Duodenal mucosa (tissue), 2 donors: Measurements from ENCODE around the gene CGNL1.

Experiments
- H3K27ac ChIP-seq: one replicate; pipeline ENCODE4 v1.7.0; 2013; ENCODE audit warnings: low read depth, low read length
- H3K27me3 ChIP-seq, 2 donors: one replicate each; pipeline ENCODE4 v1.7.0; 2013; ENCODE audit warnings: low read length in 2 of 2, control low read depth in 1 of 2; ENCODE audit not compliant: insufficient read depth in 2 of 2, control insufficient read depth in 1 of 2
- H3K36me3 ChIP-seq, 2 donors: one replicate each; pipeline ENCODE4 v1.7.0; 2013; ENCODE audit warnings: low read length in 2 of 2, control low read depth in 1 of 2; ENCODE audit not compliant: insufficient read depth in 2 of 2, control insufficient read depth in 1 of 2
- H3K4me1 ChIP-seq, 2 donors: one replicate each; pipeline ENCODE4 v1.7.0; 2013; ENCODE audit warnings: low read length in 2 of 2, control low read depth in 1 of 2; ENCODE audit not compliant: insufficient read depth in 2 of 2, control insufficient read depth in 1 of 2
- H3K4me3 ChIP-seq, 2 donors: one replicate each; pipeline ENCODE4 v1.7.0; 2013; ENCODE audit warnings: low read length in 2 of 2, low read depth in 1 of 2
- H3K9ac ChIP-seq, 2 donors: one replicate each; pipeline ENCODE4 v1.7.0; 2013; ENCODE audit warnings: low read length in 2 of 2, low read depth in 1 of 2
- H3K9me3 ChIP-seq, 2 donors: one replicate each; pipeline ENCODE4 v1.7.0; 2013; ENCODE audit warnings: low read length in 2 of 2, control low read depth in 1 of 2; ENCODE audit not compliant: control insufficient read depth in 1 of 2

Gene CGNL1

DNA sequence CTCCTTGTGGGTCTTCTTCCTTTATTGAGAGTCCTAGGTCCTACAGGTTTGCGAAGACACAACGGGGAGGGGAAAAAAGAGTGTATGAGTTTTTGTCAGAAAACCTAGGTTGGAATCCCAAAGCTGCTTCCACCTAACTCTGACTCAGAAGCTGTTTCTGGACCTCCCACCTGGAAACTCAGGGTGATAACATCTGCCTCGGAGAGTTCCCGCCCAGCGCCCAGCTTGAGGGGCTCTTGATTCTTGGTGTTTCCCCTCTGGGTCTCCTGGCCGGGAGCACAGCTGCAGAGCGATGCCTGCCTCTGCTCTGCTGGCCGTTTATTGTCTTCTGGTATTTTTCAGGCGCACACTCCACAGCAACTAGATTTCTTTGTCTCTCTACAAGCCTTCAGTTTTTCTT lies 162.5 kb downstream of the CGNL1 start:
- no peaks in the 10 kb centered on the region for H3K36me3 ChIP-seq
- no peak overlapping the region for H3K9ac ChIP-seq
- H3K27me3 ChIP-seq = no peaks in the 10 kb centered on the region
- H3K27ac ChIP-seq = no peak overlapping the region
- no peaks in the 10 kb centered on the region for H3K9me3 ChIP-seq
- no peaks in the 10 kb centered on the region for H3K4me1 ChIP-seq
- no peak overlapping the region for H3K4me3 ChIP-seq

- Histone ChIP-seq H3K36me3 (no peaks in the 10 kb centered on the region), H3K27me3 (no peaks in the 10 kb centered on the region), H3K9me3 (no peaks in the 10 kb centered on the region), H3K27ac (no peak overlapping the region), H3K4me3 (no peak overlapping the region), H3K4me1 (no peaks in the 10 kb centered on the region), H3K9ac (no peak overlapping the region)
These were observed 163.9 kb downstream of the CGNL1 start for GRCh38 chr15:57540211-57540610.

- Histone ChIP-seq H3K9ac (no peak overlapping the region), H3K27me3 (no peaks in the 10 kb centered on the region), H3K27ac (peak overlapping the region; percentile 5), H3K9me3 (no peaks in the 10 kb centered on the region), H3K36me3 (no peaks in the 10 kb centered on the region), H3K4me1 (no peaks in the 10 kb centered on the region), H3K4me3 (no peak overlapping the region)
These were observed 164.4 kb downstream of the CGNL1 start for GRCh38 chr15:57540736-57541135.

- no peaks in the 10 kb centered on the region for H3K36me3 ChIP-seq
- no peak overlapping the region for H3K9ac ChIP-seq
- H3K9me3 ChIP-seq = no peaks in the 10 kb centered on the region
- H3K4me3 ChIP-seq = no peak overlapping the region
- H3K4me1 ChIP-seq = no peaks in the 10 kb centered on the region
- no peak overlapping the region for H3K27ac ChIP-seq
- H3K27me3 ChIP-seq = no peaks in the 10 kb centered on the region
These were observed 165.0 kb downstream of the CGNL1 start for GRCh38 chr15:57541271-57541670.

- no peaks in the 10 kb centered on the region for H3K36me3 ChIP-seq
- H3K27me3 ChIP-seq = no peaks in the 10 kb centered on the region
- H3K9ac ChIP-seq = no peak overlapping the region
- H3K4me3 ChIP-seq = no peak overlapping the region
- H3K4me1 ChIP-seq = no peaks in the 10 kb centered on the region
- H3K27ac ChIP-seq = no peak overlapping the region
- H3K9me3 ChIP-seq = no peaks in the 10 kb centered on the region
These were observed 165.7 kb downstream of the CGNL1 start for GRCh38 chr15:57541805-57542504.

DNA sequence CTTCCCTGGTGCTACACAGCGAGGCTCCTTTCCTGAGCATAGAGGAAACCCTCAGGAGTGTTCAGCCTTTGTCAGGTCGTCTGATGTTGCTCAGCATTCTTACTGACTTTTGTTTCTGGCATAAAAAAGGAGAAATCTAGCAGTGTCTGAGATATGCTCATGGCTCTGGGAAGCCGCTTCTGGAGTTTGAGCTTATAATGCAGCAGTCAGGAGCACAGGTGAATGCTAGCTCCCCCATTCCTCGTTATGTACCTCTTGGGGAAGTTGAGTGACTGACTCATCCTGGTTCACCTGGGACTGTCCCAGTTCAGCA lies 166.2 kb downstream of the CGNL1 start:
- no peak overlapping the region for H3K9ac ChIP-seq
- H3K4me3 ChIP-seq = no peak overlapping the region
- no peaks in the 10 kb centered on the region for H3K36me3 ChIP-seq

DNA sequence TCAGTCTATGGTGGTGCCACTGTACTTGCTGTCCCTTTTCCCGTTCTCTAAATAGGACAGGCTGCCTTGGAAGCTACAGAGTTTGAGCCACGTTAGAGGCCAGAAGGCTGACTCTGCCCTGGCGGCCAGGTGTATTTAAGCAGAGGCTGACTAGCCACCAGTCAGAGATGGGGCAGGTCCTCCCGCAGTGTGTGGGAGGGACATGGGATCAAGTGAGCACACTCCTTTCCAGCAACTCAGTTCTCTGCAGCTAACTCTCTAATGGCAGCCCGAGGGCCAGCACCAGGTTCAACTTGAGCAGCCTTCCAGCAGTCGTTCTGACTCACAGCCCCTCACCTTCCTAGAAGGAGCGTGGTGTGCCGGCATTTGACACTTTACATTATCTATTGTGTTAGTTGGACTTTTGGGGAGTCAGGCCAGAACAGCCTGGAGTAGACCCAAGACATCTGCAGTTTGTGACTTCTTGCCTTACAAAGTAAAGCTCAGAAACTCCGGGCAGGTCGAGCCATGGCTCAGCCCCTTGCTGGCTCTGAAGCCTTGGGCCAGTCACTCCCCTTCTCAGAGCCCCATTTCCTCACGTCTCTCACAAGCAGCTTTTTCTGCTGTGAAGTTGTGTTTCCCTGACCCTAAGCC lies 168.7 kb downstream of the CGNL1 start:
- Histone ChIP-seq H3K4me1 (peaks cover 4 to 18% of the 10 kb centered on the region in 2 donors), H3K27ac (no peak overlapping the region), H3K36me3 (no peaks in the 10 kb centered on the region), H3K4me3 (no peak overlapping the region), H3K27me3 (no peaks in the 10 kb centered on the region), H3K9me3 (no peaks in the 10 kb centered on the region), H3K9ac (no peak overlapping the region)

More for the DNA sequence above, 166.2 kb downstream of the CGNL1 start:
- Histone ChIP-seq H3K9me3 (no peaks in the 10 kb centered on the region), H3K27ac (no peak overlapping the region), H3K27me3 (no peaks in the 10 kb centered on the region), H3K4me1 (no peaks in the 10 kb centered on the region)

GRCh38 chr15:57545995-57546394 lies 169.7 kb downstream of the CGNL1 start:
- Histone ChIP-seq H3K9ac (no peak overlapping the region), H3K4me1 (peaks cover 4 to 26% of the 10 kb centered on the region in 2 donors), H3K9me3 (no peaks in the 10 kb centered on the region), H3K36me3 (no peaks in the 10 kb centered on the region), H3K4me3 (no peak overlapping the region), H3K27ac (no peak overlapping the region), H3K27me3 (no peaks in the 10 kb centered on the region)

DNA sequence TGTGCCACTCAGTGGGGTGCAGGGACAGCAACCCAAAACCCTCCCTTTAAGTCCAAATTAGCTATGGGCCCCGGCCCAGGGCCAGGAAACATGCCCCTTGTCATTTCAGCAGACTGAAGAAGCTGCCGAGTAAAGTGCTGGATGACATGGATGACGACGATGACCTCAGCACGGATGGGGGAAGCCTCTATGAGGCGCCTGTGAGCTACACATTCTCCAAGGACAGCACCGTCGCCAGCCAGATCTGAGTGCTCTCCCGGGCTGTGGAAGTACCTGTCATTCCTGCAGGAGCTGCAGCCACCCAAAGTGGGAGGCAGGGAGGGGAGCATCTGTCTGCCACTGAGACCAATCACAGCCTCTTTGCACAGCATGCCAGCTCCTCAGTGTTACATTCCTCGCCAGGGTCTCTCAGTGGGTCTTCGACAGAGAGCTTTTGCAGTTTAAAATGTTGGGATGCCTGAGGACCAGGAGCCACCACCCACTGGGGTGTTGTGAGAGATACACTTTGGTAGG lies 171.0 kb downstream of the CGNL1 start:
- no peak overlapping the region for H3K9ac ChIP-seq
- H3K9me3 ChIP-seq = no peaks in the 10 kb centered on the region
- no peaks in the 10 kb centered on the region for H3K36me3 ChIP-seq
- peaks cover 4 to 30% of the 10 kb centered on the region in 2 donors for H3K4me1 ChIP-seq
- H3K27ac ChIP-seq = no peak overlapping the region
- H3K4me3 ChIP-seq = no peak overlapping the region
- no peaks in the 10 kb centered on the region for H3K27me3 ChIP-seq

- Histone ChIP-seq H3K4me3 (no peak overlapping the region), H3K27ac (no peak overlapping the region), H3K27me3 (no peaks in the 10 kb centered on the region), H3K9ac (no peak overlapping the region), H3K4me1 (peaks cover 4 to 30% of the 10 kb centered on the region in 2 donors), H3K36me3 (no peaks in the 10 kb centered on the region), H3K9me3 (no peaks in the 10 kb centered on the region)
These were observed 172.0 kb downstream of the CGNL1 start for GRCh38 chr15:57548351-57548750.
